Measurements from ENCODE around the gene PHYH. TPM values are rescaled to one million over a fixed set of nuclear protein-coding genes. Genes with fewer than 3 reads are reported as not detected.

Gene PHYH
- total RNA-seq, 1 experiment from 2014 or later, result 22.5 TPM

- TF ChIP-seq ZNF671 (CRISPR knock-in tag; IDR thresholded peaks at IDR 0.05) (no peak), ESRRA (CRISPR knock-in tag; IDR thresholded peaks at IDR 0.05; ENCODE audit: borderline replicate concordance) (no peak), ZNF138 (CRISPR knock-in tag; conservative IDR thresholded peaks at IDR 0.05) (no peak), ELF4 (CRISPR knock-in tag; IDR thresholded peaks at IDR 0.05; ENCODE audit: low read depth) (no peak), TEAD1 (CRISPR knock-in tag; IDR thresholded peaks at IDR 0.05) (peak; percentile 41; the same call in 1 of the 2 replicates), ATF3 (CRISPR knock-in tag; conservative IDR thresholded peaks at IDR 0.05) (no peak), JAZF1 (CRISPR knock-in tag; IDR thresholded peaks at IDR 0.05) (no peak), FOXP1 (CRISPR knock-in tag; IDR thresholded peaks at IDR 0.05; ENCODE audit: borderline replicate concordance) (peak; percentile 29; the same call in 1 of the 2 replicates), SOX15 (CRISPR knock-in tag; IDR thresholded peaks at IDR 0.05) (no peak), ZNF416 (CRISPR knock-in tag; IDR thresholded peaks at IDR 0.05) (no peak), EMX1 (CRISPR knock-in tag; IDR thresholded peaks at IDR 0.05) (no peak), FOXK1 (CRISPR knock-in tag; IDR thresholded peaks at IDR 0.05) (peak; percentile 55; the same call in 1 of the 2 replicates), GRHL2 (CRISPR knock-in tag; IDR thresholded peaks at IDR 0.05; ENCODE audit: insufficient replicate concordance, severe bottlenecking) (no peak), MAX (CRISPR knock-in tag; IDR thresholded peaks at IDR 0.05) (peak; percentile 88), PREB (CRISPR knock-in tag; IDR thresholded peaks at IDR 0.05; ENCODE audit: borderline replicate concordance) (no peak), ZNF423 (CRISPR knock-in tag; IDR thresholded peaks at IDR 0.05) (no peak; the same call in 1 of the 2 replicates), CDX4 (CRISPR knock-in tag; IDR thresholded peaks at IDR 0.05; ENCODE audit: borderline replicate concordance) (no peak)
- TF ChIP-seq, protein P1, sequence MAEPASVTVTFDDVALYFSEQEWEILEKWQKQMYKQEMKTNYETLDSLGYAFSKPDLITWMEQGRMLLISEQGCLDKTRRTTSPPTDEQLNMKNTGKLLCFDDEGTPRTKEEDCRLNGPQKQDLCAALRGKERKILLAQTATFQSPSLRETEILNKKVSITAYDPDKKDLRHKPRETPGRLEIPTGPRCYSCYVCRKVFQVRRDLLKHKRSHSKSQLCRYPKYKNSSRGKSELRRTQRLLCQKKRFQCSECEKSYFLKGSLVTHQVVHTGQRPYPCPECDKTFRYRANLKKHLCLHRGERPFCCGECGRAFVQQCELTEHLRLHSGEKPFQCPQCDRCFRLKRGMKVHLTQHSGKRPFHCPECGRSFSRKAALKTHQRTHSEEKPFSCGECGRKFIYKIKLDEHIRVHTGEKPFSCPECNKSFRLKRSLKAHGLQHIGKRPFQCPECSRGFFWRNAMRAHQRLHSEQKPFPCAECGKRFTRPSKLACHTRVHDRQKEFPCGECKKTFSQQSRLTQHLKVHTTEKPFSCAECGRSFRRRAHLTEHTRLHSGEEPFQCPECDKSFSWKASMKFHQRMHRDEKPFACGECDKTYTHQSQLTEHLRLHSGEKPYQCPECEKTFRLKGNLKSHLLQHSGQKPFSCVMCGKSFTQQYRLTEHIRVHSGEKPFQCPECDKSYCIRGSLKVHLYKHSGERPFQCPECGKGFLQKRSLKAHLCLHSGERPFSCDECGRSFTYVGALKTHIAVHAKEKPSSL (CRISPR knock-in tag; conservative IDR thresholded peaks at IDR 0.05), result no peak
- TF ChIP-seq, protein P2, sequence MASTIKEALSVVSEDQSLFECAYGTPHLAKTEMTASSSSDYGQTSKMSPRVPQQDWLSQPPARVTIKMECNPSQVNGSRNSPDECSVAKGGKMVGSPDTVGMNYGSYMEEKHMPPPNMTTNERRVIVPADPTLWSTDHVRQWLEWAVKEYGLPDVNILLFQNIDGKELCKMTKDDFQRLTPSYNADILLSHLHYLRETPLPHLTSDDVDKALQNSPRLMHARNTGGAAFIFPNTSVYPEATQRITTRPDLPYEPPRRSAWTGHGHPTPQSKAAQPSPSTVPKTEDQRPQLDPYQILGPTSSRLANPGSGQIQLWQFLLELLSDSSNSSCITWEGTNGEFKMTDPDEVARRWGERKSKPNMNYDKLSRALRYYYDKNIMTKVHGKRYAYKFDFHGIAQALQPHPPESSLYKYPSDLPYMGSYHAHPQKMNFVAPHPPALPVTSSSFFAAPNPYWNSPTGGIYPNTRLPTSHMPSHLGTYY (CRISPR knock-in tag; IDR thresholded peaks at IDR 0.05), result no peak
- TF ChIP-seq, protein P3, sequence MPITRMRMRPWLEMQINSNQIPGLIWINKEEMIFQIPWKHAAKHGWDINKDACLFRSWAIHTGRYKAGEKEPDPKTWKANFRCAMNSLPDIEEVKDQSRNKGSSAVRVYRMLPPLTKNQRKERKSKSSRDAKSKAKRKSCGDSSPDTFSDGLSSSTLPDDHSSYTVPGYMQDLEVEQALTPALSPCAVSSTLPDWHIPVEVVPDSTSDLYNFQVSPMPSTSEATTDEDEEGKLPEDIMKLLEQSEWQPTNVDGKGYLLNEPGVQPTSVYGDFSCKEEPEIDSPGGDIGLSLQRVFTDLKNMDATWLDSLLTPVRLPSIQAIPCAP (CRISPR knock-in tag; IDR thresholded peaks at IDR 0.05), result 0 out of 2 replicates have a peak, but pooled peaks have one; percentile 12
- TF ChIP-seq, protein P4, sequence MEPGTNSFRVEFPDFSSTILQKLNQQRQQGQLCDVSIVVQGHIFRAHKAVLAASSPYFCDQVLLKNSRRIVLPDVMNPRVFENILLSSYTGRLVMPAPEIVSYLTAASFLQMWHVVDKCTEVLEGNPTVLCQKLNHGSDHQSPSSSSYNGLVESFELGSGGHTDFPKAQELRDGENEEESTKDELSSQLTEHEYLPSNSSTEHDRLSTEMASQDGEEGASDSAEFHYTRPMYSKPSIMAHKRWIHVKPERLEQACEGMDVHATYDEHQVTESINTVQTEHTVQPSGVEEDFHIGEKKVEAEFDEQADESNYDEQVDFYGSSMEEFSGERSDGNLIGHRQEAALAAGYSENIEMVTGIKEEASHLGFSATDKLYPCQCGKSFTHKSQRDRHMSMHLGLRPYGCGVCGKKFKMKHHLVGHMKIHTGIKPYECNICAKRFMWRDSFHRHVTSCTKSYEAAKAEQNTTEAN (CRISPR knock-in tag; IDR thresholded peaks at IDR 0.05), result no peak
- TF ChIP-seq, protein P5, sequence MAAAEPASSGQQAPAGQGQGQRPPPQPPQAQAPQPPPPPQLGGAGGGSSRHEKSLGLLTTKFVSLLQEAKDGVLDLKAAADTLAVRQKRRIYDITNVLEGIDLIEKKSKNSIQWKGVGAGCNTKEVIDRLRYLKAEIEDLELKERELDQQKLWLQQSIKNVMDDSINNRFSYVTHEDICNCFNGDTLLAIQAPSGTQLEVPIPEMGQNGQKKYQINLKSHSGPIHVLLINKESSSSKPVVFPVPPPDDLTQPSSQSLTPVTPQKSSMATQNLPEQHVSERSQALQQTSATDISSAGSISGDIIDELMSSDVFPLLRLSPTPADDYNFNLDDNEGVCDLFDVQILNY (CRISPR knock-in tag; IDR thresholded peaks at IDR 0.05), result peak; percentile 47; the same call in 1 of the 2 replicates
- TF ChIP-seq, protein P6, sequence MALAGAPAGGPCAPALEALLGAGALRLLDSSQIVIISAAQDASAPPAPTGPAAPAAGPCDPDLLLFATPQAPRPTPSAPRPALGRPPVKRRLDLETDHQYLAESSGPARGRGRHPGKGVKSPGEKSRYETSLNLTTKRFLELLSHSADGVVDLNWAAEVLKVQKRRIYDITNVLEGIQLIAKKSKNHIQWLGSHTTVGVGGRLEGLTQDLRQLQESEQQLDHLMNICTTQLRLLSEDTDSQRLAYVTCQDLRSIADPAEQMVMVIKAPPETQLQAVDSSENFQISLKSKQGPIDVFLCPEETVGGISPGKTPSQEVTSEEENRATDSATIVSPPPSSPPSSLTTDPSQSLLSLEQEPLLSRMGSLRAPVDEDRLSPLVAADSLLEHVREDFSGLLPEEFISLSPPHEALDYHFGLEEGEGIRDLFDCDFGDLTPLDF (CRISPR knock-in tag; IDR thresholded peaks at IDR 0.05), result no peak
- TF ChIP-seq, protein P7, sequence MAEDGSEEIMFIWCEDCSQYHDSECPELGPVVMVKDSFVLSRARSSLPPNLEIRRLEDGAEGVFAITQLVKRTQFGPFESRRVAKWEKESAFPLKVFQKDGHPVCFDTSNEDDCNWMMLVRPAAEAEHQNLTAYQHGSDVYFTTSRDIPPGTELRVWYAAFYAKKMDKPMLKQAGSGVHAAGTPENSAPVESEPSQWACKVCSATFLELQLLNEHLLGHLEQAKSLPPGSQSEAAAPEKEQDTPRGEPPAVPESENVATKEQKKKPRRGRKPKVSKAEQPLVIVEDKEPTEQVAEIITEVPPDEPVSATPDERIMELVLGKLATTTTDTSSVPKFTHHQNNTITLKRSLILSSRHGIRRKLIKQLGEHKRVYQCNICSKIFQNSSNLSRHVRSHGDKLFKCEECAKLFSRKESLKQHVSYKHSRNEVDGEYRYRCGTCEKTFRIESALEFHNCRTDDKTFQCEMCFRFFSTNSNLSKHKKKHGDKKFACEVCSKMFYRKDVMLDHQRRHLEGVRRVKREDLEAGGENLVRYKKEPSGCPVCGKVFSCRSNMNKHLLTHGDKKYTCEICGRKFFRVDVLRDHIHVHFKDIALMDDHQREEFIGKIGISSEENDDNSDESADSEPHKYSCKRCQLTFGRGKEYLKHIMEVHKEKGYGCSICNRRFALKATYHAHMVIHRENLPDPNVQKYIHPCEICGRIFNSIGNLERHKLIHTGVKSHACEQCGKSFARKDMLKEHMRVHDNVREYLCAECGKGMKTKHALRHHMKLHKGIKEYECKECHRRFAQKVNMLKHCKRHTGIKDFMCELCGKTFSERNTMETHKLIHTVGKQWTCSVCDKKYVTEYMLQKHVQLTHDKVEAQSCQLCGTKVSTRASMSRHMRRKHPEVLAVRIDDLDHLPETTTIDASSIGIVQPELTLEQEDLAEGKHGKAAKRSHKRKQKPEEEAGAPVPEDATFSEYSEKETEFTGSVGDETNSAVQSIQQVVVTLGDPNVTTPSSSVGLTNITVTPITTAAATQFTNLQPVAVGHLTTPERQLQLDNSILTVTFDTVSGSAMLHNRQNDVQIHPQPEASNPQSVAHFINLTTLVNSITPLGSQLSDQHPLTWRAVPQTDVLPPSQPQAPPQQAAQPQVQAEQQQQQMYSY (CRISPR knock-in tag; IDR thresholded peaks at IDR 0.05), result no peak
These were observed at the start of gene PHYH (continued) for GRCh38 chr10:13299437-13300287.

Measured in WTC11 (cell line).